Ishikawa (cell line): ENCODE measurements around the gene ATF5.

ENCODE experiments used
- EGR1 ChIP-seq: IDR thresholded peaks from 2 replicates; pipeline ENCODE4 v1.6.1; 2012
- EP300 ChIP-seq: IDR thresholded peaks from 2 replicates; pipeline ENCODE4 v1.6.1; 2012; ENCODE audit warnings: borderline replicate concordance
- RAD21 ChIP-seq: IDR thresholded peaks from 2 replicates; pipeline ENCODE4 v1.6.1; 2012; ENCODE audit warnings: low read depth
- TAF1 ChIP-seq: IDR thresholded peaks from 2 replicates; pipeline ENCODE4 v1.6.1; 2012; ENCODE audit warnings: low read depth, mild to moderate bottlenecking

DNA sequence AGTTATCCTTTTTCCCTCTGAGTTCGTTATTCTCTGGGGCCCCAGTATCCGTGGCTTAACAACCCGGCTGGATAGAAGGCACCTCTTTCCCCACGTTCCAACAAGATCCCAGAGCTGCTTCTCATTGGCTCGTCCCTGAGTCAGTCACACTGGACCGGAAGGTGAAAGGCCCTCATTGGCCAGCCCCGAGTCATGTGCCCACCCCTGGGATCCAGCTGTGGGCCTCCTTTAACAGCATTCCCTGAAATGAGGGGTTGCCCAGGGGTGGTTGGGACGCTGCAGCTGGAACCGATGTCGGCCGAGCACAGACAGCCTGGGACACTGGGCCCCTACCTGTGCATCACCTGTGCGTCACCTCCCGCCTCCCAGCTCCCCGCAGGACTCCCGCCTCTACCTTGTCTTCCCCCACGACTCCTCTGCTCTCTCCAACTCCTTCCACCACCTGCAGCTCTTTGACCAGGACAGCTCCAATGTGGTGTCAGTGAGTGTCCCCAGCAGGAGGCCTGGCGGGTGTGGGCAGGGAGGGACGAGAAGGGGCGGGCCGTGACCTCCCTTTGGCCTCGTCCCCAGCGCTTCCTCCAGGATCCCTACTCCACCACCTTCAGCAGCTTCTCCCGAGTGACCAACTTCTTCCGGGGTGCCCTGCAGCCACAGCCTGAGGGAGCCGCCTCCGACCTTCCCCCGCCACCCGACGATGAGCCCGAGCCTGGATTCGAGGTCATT is 47.2 kb upstream of the ATF5 start:
- TF ChIP-seq EGR1 (no peak), TAF1 (no peak), EP300 (no peak), RAD21 (no peak)
